GM12864 (cell line): ENCODE data around the gene SEBOX.

Experiments
- DNase-seq: peaks from one replicate; pipeline ENCODE4 v3.0.0-alpha.2; 2011; ENCODE audit warnings: low read depth
- H3K4me3 ChIP-seq: 2 replicates; pipeline ENCODE4 v1.5.1; 2011; ENCODE audit warnings: mild to moderate bottlenecking, low read depth, low read length, control low read depth
- CTCF ChIP-seq: IDR thresholded peaks from 2 replicates; pipeline ENCODE4 v1.5.1; 2011; ENCODE audit warnings: low read depth, mild to moderate bottlenecking, moderate library complexity, low read length, control low read depth, inconsistent platforms; ENCODE audit errors: missing control alignments

SEBOX gene

GRCh38 chr17:28335201-28335958 is 29.6 kb downstream of the SEBOX start, which contains the start of the genes IFT20 and TNFAIP1:
Gene IFT20, minus strand, starts transcription at chr17:28335472. Its CDS starts 3,487 bp downstream, at chr17:28331985.
Gene TNFAIP1, plus strand, starts transcription at chr17:28335761. Its CDS starts 3,761 bp downstream, at chr17:28339522.
- H3K4me3 ChIP-seq: peak within 1 kb of the TSS; percentile 77

GRCh38 chr17:28334666-28335200 is 30.3 kb downstream of the SEBOX start:
- H3K4me3 ChIP-seq: peak overlapping the region; percentile 77
- no peak for TF ChIP-seq CTCF
- no peak for DNase-seq

More at GRCh38 chr17:28335201-28335958, 29.6 kb downstream of the SEBOX start, which contains the start of the genes IFT20 and TNFAIP1:
- DNase-seq: peak; percentile 99
- no peak for TF ChIP-seq CTCF

- peak overlapping the region; percentile 77 for H3K4me3 ChIP-seq
- no peak for TF ChIP-seq CTCF
- no peak for DNase-seq
Measured at GRCh38 chr17:28334171-28334570, 30.8 kb downstream of the SEBOX start.

GRCh38 chr17:28333083-28333746 is 31.8 kb downstream of the SEBOX start:
- no peak for DNase-seq
- TF ChIP-seq CTCF: no peak
- no peak overlapping the region for H3K4me3 ChIP-seq

- DNase-seq: no peak
- no peak overlapping the region for H3K4me3 ChIP-seq
- TF ChIP-seq CTCF: no peak
Measured at GRCh38 chr17:28331891-28332420, 33.0 kb downstream of the SEBOX start.

- H3K4me3 ChIP-seq: no peak overlapping the region
- DNase-seq: no peak
- TF ChIP-seq CTCF: no peak
Measured at GRCh38 chr17:28330671-28331070, 34.3 kb downstream of the SEBOX start.
